ENCODE measurements around the gene HPRT1.

The HPRT1 gene

GRCh38 chrX:134460005-134460861, at the start of gene HPRT1:
HPRT1 (plus strand) TSS chrX:134460165; CDS start chrX:134460312, 147 bp downstream.
- H3K4me3 ChIP-seq, result peak within 1 kb of the TSS; percentile 67 to 81 (median 76)
- peak within 1 kb of the TSS; percentile 82 to 92 (median 89) for H3K9ac ChIP-seq
- peaks cover 9 to 30% (median 21%) of the 10 kb centered on the region in 10 experiments for H3K4me1 ChIP-seq
- no peaks in the 10 kb centered on the region for H3K36me3 ChIP-seq
- peak within 1 kb of the TSS; percentile 57 to 81 (median 72) for H3K4me2 ChIP-seq
- H3K9me3 ChIP-seq (replicated peaks in 1 of 11), result no peaks in the 10 kb centered on the region
- H3K27ac ChIP-seq, result peak within 1 kb of the TSS; percentile 77 to 92 (median 86); a peak in 21 of 22 replicates
- H3K27me3 ChIP-seq, result peaks cover 50 to 74% (median 66%) of the 10 kb centered on the region in 11 experiments
- H4K20me1 ChIP-seq, result peaks cover 0 to 30% (median 0%) of the 10 kb centered on the region in 11 experiments; a peak in 7 of 22 replicates
- TF ChIP-seq Cebpa-rat (IDR thresholded peaks at IDR 0.05), result no peak

- Histone ChIP-seq H3K27ac (no peak overlapping the region), H3K9me3 (replicated peaks in 1 of 11) (no peaks in the 10 kb centered on the region), H3K27me3 (peaks cover 81 to 97% (median 92%) of the 10 kb centered on the region in 11 experiments), H3K36me3 (peaks cover 26 to 72% (median 47%) of the 10 kb centered on the region in 11 experiments; a peak in 21 of 22 replicates), H3K4me3 (no peak overlapping the region), H3K4me1 (no peaks in the 10 kb centered on the region), H3K4me2 (no peak overlapping the region), H3K9ac (no peak overlapping the region), H4K20me1 (peaks cover 0 to 15% (median 0%) of the 10 kb centered on the region in 11 experiments; a peak in 4 of 22 replicates)
- no peak for TF ChIP-seq Cebpa-rat (IDR thresholded peaks at IDR 0.05)
These were observed 43.9 kb upstream of the HPRT1 start for GRCh38 chrX:134416087-134416486.

GRCh38 chrX:134418317-134419113, 41.5 kb upstream of the HPRT1 start:
- H4K20me1 ChIP-seq, result peaks cover 0 to 12% (median 0%) of the 10 kb centered on the region in 11 experiments; a peak in 6 of 22 replicates
- H3K4me1 ChIP-seq, result no peaks in the 10 kb centered on the region
- H3K9ac ChIP-seq, result no peak overlapping the region
- no peak overlapping the region for H3K4me2 ChIP-seq
- peaks cover 30 to 78% (median 53%) of the 10 kb centered on the region in 11 experiments for H3K36me3 ChIP-seq
- no peak for TF ChIP-seq Cebpa-rat (IDR thresholded peaks at IDR 0.05)
- no peaks in the 10 kb centered on the region for H3K9me3 ChIP-seq (replicated peaks in 1 of 11)
- no peak overlapping the region for H3K4me3 ChIP-seq
- H3K27me3 ChIP-seq, result peaks cover 88 to 98% (median 94%) of the 10 kb centered on the region in 11 experiments
- no peak overlapping the region for H3K27ac ChIP-seq

GRCh38 chrX:134419784-134420183, 40.2 kb upstream of the HPRT1 start:
- no peak for TF ChIP-seq Cebpa-rat (IDR thresholded peaks at IDR 0.05)
- no peak overlapping the region for H3K4me2 ChIP-seq
- no peaks in the 10 kb centered on the region for H3K9me3 ChIP-seq (replicated peaks in 1 of 11)
- H3K27me3 ChIP-seq, result peaks cover 86 to 99% (median 96%) of the 10 kb centered on the region in 11 experiments
- H3K36me3 ChIP-seq, result peaks cover 30 to 71% (median 53%) of the 10 kb centered on the region in 11 experiments
- H3K4me1 ChIP-seq, result no peaks in the 10 kb centered on the region
- H3K27ac ChIP-seq, result no peak overlapping the region
- H3K4me3 ChIP-seq, result no peak overlapping the region
- H3K9ac ChIP-seq, result no peak overlapping the region
- H4K20me1 ChIP-seq, result peaks cover 0 to 10% (median 0%) of the 10 kb centered on the region in 11 experiments; a peak in 6 of 22 replicates

- Histone ChIP-seq H4K20me1 (peaks cover 0 to 13% (median 0%) of the 10 kb centered on the region in 11 experiments; a peak in 6 of 22 replicates), H3K4me3 (no peak overlapping the region), H3K27me3 (peaks cover 89 to 99% (median 97%) of the 10 kb centered on the region in 11 experiments), H3K36me3 (peaks cover 15 to 59% (median 31%) of the 10 kb centered on the region in 11 experiments; a peak in 19 of 22 replicates), H3K27ac (no peak overlapping the region), H3K9me3 (replicated peaks in 1 of 11) (no peaks in the 10 kb centered on the region), H3K9ac (no peak overlapping the region), H3K4me2 (no peak overlapping the region), H3K4me1 (no peaks in the 10 kb centered on the region)
- no peak for TF ChIP-seq Cebpa-rat (IDR thresholded peaks at IDR 0.05)
These were observed 36.4 kb upstream of the HPRT1 start for GRCh38 chrX:134423606-134424005.

- Histone ChIP-seq H3K27me3 (peaks cover 88 to 99% (median 96%) of the 10 kb centered on the region in 11 experiments), H3K4me3 (no peak overlapping the region), H3K9me3 (replicated peaks in 1 of 11) (no peaks in the 10 kb centered on the region), H3K27ac (no peak overlapping the region), H3K4me1 (peaks cover 0 to 2% (median 0%) of the 10 kb centered on the region in 10 experiments; a peak in 5 of 20 replicates), H3K36me3 (peaks cover 3 to 52% (median 15%) of the 10 kb centered on the region in 11 experiments; a peak in 13 of 22 replicates), H3K9ac (no peak overlapping the region), H4K20me1 (peaks cover 0 to 10% (median 0%) of the 10 kb centered on the region in 11 experiments; a peak in 6 of 22 replicates), H3K4me2 (no peak overlapping the region)
- TF ChIP-seq Cebpa-rat (IDR thresholded peaks at IDR 0.05), result no peak
These were observed 33.7 kb upstream of the HPRT1 start for GRCh38 chrX:134426281-134426680.

- no peak for TF ChIP-seq Cebpa-rat (IDR thresholded peaks at IDR 0.05)
- Histone ChIP-seq H4K20me1 (peaks cover 0 to 5% (median 0%) of the 10 kb centered on the region in 11 experiments; a peak in 3 of 22 replicates), H3K9ac (no peak overlapping the region), H3K9me3 (replicated peaks in 1 of 11) (no peaks in the 10 kb centered on the region), H3K4me2 (peak overlapping the region in 2 of 11 experiments; percentile 22 to 31; a peak in 1 of 22 replicates), H3K4me1 (peaks cover 0 to 7% (median 0%) of the 10 kb centered on the region in 10 experiments; a peak in 5 of 20 replicates), H3K27ac (no peak overlapping the region), H3K36me3 (peaks cover 0 to 39% (median 0%) of the 10 kb centered on the region in 11 experiments; a peak in 10 of 22 replicates), H3K27me3 (peaks cover 76 to 100% (median 97%) of the 10 kb centered on the region in 11 experiments), H3K4me3 (no peak overlapping the region)
These were observed 28.1 kb upstream of the HPRT1 start for GRCh38 chrX:134431894-134432293.

- H3K27me3 ChIP-seq, result peaks cover 71 to 99% (median 94%) of the 10 kb centered on the region in 11 experiments
- peaks cover 0 to 12% (median 0%) of the 10 kb centered on the region in 10 experiments; a peak in 5 of 20 replicates for H3K4me1 ChIP-seq
- no peak overlapping the region for H3K4me3 ChIP-seq
- H3K9ac ChIP-seq, result no peak overlapping the region
- no peak overlapping the region for H3K4me2 ChIP-seq
- H4K20me1 ChIP-seq, result peaks cover 0 to 5% (median 0%) of the 10 kb centered on the region in 11 experiments; a peak in 3 of 22 replicates
- H3K9me3 ChIP-seq (replicated peaks in 1 of 11), result peaks cover 0 to 10% (median 0%) of the 10 kb centered on the region in 11 experiments; a peak in 2 of 22 replicates
- peaks cover 0 to 14% (median 0%) of the 10 kb centered on the region in 11 experiments; a peak in 6 of 22 replicates for H3K36me3 ChIP-seq
- no peak overlapping the region for H3K27ac ChIP-seq
- TF ChIP-seq Cebpa-rat (IDR thresholded peaks at IDR 0.05), result no peak
These were observed 24.1 kb upstream of the HPRT1 start for GRCh38 chrX:134435894-134436293.
